Right renal pelvis (tissue), 4 donors: ENCODE results near the gene PLTP. TPM values are rescaled to one million over a fixed set of nuclear protein-coding genes. Genes with fewer than 3 reads are reported as not detected.
"Not testable (repeated sequence)": the region's sequence is repeated elsewhere in the genome, so short reads cannot be mapped to it uniquely, and the experiment has no call there.

Experiments used
- DNase-seq, 4 donors: peaks; one replicate each; pipeline ENCODE4 v3.0.0-alpha.2; 2013; ENCODE audit warnings: low read depth in 4 of 4, low spot score in 3 of 4, missing footprints in 1 of 4
- polyA plus RNA-seq, 4 donors: library from polyadenylated mRNA; unstranded; fragments of 120-200 nt; gene quantifications; one replicate each; pipeline ENCODE4 v1.2.1, GENCODE V29; 2013; ENCODE audit not compliant: insufficient read length in 4 of 4

PLTP gene, protein sequence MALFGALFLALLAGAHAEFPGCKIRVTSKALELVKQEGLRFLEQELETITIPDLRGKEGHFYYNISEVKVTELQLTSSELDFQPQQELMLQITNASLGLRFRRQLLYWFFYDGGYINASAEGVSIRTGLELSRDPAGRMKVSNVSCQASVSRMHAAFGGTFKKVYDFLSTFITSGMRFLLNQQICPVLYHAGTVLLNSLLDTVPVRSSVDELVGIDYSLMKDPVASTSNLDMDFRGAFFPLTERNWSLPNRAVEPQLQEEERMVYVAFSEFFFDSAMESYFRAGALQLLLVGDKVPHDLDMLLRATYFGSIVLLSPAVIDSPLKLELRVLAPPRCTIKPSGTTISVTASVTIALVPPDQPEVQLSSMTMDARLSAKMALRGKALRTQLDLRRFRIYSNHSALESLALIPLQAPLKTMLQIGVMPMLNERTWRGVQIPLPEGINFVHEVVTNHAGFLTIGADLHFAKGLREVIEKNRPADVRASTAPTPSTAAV
- 100 to 1,000 TPM; 143 to 178 (median 150) TPM for polyA plus RNA-seq

DNA sequence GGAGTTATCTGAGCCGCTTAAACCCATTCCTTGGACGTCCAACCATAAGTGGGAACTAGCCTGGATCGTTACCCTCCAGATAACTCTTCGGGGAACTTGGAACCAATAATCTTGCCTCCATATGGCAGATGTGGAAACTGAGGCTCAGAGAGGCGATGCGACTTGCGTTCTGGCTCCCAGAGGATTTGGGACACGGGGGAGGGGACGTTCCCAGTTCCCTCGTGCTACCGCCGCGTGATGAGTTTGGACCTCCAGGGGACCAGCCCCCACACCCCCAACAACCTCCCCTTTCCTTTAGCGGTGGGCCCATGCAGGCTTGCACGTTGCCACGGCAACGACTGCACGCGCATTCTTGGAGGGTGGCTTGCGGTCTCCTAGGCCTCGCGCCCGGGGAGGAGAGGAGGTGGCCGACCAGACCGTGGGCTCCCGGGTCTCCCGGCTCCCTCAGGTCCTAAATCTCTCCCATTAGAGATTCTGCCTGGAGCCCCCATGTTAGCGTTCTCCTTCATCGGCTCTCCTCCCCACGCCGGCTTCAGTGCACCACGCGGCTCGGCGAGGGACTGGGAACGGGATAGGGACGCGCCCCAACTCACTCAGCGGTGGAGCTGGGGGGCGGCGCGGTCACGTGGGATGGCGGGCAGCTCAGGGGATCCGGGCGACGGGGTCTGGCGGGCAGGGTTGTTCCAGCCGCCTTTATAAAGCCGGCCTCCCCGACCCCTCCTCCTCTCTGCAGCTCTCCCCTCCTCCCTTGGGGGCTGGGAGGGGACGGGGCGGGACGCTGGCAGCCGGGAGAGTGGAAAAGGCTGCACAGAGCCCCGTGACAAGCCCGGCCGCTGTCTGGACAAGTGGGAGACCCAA is at the start of gene PLTP:
TSS of gene PLTP (minus strand) at position 670 of the 858 bp plus-strand sequence. CDS start 703 bp downstream, outside the sequence.
- DNase-seq, result peak in 1 of 4 donors; percentile 47

DNA sequence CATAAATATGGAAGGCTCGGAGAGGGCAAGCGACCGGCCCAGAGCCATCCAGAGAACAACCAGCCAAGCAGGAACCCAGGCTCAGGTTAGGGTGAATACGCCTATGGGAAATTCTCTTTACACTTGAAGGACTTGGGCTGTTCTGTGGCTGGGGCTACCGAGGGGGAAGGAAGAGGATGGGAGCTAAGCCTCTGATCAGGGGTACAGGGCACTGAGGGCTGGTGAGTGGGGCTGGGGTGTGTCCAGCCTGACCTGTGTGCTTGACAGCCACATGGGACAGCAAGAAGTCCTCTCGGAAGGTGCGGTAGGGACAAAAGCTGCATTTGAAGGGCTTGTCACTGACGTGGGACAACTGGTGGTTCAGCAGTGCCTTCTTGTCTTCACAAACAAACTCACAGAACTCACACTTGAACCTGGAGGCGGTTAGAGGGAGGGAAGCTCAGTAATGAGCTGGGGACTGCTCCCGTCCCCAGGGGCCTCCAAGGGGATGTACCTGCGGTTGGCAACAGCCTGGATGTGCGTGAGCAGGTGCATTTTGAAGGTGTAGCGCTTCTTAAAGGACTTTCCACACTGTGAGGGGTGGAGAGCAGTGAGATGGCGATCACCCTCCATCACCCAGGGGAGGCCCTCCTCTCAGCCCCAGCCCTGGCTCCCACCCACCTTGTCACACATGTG is 48.1 kb upstream of the PLTP start:
- DNase-seq, result no peak

DNA sequence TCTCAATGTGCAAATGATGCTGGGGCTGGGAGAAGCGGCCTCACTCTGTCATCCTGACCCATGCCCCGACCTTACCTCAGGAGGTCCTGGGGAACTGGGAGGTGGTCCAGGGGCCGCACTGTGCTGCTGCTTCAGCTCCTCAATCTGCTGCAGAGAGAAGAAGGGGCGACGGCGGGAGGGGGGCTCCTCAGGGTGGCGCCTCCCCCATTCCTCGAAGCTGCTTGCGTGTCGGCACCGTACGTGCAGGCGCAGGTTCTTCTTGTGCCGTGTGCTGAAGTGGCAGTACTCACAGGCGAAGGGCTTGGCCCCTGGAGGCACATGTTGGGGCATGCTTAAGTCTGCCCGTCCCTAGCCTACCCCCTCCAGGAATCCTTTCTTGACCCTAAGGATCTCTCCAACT is 47.2 kb upstream of the PLTP start:
- no peak for DNase-seq

DNA sequence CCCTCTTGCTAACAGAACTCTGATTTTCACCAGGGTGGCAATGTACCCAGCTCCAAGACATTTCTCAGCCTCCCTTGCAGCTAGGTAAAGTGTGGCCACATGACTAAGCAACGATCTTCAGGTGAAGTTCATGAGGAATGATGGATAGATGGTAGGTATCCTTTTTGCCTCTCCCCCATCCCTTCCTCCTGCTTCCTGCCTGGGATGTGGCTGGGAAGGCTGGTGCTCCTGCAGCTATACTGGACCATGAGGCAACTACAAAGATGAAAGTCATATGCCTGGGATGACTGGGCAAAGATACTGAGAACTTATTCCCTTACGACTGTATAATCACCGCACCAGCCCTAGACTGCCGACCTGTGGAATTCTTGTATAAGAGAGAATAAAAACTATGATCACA is 46.6 kb upstream of the PLTP start:
- DNase-seq, result no peak

DNA sequence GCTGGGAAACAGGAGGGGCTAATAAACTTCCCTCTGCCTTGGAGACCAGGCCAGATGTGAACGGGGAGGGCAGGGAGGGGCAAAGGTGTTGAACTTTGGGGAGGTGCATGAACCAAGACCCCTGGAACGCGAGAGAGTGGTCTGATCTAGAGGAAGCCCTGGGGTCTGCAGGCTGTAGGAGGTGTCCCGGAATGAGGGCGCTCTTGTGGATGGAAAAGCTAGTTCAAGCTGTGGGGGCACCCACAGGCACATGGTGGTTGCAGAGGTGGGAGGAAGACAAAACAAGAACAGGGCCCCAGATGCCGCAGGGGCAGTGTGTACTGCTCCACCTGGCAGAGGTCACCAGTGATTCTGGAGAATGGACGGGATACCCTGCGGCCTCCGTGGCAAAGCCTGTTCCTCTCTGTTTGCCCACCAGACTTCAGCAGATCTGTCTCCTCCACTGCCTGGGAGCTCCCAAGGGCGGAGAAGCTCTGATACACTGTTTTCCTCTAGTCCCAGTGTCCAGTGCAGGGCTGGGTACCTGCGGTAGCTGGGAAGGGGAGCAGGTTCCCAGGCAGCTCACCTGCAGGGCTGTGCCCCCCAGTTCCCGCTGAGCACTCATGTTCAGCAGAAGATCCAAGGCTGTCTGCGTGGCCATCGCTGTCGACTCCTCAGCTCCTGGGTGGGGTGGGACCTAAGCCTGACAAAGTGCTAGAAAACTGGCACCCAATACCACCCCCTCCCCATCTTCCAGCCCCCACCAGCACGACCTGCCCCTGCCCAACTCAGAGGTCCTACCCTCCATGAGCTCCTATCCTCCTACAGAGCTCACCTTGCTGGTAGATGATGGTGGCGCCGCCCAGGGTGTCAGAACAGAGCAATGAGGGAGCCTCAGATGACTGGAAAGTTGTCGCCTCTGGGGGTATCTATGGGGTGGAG is 45.3 kb upstream of the PLTP start:
- no peak for DNase-seq

DNA sequence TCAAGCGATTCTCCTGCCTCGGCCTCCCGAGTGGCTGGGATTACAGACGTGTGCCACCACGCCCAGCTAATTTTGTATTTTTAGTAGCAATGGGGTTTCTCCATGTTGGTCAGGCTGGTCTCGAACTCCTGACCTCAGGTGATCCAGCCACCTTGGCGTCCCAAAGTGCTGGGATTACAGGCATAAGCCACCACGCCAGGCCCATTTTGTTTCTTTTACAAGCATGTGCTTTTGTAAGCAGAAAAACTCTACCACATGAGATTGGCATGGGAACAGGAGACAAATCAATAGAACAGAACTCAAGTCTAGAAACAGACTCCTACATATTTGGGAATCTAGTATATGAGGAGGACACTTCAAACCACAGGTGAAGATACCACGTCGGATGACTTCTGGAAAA is 44.4 kb upstream of the PLTP start:
- DNase-seq, result not testable (repeated sequence)

DNA sequence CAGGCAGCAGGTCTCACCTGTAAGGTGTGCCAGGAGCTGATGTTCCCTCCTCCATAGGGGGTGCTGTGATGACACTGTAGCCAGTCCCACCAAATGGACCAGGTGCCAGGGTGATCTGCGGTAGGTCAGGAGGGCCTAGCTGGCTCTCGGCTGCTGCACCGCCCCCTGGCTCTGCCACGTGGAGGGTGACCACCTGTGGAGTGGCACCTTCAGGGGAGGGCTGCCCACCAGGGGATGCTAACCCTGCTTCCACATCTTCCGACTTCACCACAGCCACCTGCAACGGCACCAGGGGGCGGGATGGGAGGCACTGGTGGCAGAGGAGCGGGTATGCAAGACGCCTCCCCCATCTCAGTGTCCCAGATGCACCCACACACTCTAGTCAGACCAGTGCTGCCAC is 41.7 kb upstream of the PLTP start:
- no peak for DNase-seq

DNA sequence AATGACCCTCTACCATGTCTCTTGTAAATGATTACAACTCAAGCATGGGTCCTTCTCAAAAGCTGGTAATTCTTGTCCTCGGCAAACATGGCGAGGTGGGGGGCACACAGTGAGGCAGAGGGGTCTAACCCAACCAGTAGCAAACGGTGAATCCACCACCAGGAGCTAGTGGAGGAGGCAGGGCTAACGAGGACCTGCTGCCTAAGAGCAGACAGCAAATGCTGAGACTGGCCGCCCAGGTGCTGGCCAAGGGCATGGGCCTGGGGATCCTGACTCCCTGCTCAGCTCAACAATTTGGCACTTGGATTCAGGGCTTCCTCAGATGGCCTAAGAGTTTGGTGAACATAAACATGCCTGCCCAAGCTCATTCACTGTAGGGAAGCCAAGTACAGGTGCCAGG is 40.9 kb upstream of the PLTP start:
- DNase-seq, result no peak

DNA sequence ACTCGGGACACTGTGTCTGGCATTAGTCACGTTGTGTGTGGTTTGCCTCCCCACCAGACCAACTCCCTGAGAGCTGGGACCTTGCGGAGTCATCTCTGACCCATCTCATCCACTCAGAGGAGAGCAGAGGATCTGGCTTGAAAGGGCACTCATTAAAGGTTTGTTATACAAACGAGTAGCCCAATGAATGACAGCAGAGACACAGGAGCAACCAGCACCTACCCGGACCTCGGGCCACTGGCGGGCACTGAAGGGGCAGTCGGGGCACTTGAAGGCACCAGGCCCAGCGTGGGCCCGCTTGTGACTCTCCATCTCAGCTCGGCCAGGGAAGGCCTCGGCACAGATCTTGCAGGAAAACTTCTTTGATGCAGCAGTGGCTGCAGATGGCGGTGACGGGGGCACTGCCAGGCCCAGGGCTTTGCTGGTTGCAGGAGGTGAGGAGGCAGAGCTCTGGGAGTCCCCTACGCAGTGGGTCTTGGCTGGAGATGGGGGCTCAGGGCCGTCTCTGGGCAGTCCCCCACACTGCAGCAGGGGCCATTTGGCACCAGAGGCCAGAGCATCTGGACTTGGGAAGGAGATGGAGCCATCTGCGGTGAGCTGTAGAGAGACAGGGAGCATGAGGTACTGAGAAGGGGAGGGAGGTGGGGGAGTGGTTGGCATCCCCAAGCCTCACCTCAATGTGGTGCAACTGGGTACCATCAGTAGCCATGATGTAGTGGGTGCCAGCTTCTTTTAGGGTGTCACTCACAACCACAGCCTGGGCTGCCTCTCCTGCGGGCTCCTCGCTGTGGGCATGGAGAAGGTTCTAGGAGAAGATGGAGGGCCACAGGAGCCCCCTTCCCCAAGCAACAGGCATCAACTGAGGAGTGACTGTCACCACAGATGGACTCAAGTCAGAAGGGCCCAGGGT is 40.2 kb upstream of the PLTP start:
- DNase-seq, result no peak

DNA sequence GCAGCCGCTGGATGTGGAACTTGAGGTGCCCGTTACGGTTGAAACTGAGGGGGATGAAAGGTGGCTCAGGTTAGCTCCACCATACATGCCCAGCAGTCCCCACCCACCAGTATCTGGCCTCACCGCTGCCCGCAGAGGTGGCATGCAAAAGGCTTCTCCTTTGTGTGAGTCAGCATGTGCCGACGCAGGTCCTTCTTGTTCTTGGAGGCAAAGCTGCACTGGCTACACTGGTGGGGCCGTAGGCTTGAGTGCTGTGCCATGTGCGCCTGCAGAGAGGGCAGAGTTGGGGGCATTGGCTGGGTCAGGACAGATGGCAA is 38.3 kb upstream of the PLTP start:
- DNase-seq, result no peak

DNA sequence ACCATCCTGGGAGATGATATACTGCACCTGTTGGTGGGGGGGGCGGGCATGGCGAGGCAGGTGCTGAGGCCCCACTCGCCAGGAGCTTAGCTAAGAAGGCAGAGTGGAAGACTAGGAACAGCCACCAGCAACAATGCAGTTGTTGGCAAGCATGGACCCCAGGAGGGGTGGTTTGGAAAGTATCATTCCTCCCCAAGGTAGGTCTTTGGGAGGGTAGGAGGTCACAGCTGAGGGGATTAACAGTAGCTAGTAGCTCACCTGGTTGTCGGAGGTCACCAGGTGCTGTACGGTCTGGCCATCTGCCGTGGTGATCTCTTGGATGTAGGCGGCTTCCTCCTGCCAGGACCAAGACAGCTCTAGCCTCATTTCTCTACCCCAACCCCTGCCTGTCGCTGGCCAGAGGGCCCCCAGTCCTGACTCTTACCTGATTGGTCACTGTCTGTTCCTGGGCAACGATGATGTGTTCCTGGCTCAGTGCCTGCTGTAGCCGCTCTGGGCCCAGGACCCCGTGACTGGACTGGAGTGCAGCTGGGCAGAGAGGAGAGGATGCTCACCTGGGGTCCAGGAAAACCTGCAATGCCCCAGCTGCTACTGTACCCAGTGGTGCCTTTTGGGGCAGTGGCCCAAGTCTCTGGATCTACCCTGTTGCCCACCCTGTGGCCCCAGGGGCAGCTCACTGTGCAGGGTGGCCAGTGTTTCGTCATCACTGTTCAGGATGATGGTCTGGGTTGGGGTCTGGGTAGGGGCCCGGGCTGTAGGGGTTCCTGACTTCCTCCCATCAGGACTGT is 37.8 kb upstream of the PLTP start:
- no peak for DNase-seq

DNA sequence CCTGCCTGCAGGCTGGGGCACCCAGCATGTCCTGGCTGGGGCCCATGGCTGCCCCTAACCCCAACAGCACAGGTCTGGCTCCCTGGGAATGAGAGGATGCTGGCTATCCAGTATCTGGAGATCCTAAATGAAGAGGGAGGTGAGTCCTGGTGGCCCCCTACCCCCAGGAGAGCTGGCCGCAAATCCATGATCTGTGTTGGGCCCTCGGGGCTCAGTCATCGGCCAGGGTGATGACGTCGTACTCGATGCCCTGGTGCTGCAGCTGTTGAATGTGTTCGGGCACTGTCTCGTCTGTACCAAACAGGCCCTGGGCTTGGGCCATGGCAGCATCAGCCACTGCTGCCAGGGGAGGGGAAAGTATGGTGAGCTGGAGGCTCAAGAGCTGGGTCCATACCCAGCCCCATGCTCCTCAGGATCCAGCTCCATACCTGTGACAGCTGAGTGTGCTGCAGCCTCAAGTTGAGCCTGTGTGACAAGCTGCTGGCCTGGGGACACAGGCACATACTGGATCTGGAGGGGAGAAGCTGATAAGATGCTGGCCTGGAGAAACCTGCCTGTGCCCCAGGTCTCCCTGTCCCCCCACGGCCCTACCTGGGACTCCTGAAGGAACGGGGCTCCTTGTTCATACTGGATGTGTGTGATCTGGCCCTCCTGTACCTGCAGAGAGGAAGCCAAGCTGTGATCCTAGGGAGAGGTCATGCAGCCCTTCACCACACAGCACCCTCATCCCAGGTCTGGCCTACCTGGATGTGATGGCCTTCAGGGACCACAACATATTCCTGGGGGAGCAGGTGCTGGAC is 37.0 kb upstream of the PLTP start:
- no peak for DNase-seq

DNA sequence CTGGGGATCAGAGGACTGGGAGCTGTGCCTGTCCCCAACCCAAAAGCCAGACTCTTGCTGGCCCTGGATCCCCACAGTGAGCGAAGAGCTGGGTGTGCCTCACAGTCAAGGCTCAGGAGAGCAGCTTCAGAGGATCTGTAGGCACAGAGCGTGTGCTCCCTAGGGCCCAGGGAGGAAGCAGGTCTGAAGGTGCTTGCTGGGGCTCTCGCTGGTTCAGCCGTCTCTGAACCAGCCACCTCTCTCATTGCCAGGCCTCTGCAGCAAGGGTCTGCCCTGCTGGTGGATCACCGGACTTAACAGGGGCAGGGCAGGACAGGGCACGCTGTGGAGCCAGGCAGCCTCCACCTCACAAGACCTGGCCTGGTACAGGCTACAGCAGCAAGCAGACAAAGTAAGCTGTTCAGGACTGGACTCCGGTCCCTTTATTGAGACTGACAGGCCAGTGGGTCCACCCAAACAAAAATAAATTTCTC is 36.3 kb upstream of the PLTP start:
- no peak for DNase-seq

DNA sequence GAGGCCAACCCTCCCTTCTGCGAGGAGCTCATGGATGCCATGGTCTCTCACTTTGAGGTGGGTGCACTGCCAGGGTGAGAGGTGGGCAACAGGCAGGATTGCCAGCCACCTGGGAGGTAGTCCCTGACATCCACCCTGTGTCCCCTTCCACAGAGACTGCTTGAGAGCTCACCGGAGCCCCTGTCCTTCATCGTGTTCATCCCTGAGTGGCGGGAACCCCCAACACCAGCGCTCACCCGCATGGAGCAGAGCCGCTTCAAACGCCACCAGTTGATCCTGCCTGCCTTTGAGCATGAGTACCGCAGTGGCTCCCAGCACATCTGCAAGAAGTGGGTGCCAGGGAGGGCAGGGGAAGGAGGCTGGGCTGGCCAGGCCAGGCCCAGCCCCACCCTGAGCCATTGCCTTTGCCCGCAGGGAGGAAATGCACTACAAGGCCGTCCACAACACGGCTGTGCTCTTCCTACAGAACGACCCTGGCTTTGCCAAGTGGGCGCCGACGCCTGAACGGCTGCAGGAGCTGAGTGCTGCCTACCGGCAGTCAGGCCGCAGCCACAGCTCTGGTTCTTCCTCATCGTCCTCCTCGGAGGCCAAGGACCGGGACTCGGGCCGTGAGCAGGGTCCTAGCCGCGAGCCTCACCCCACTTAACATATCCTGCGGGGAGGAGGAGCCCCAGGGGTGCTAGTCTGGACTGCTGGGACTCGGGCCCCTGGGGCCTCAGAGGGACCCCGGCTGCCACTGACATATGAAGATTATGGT is 35.3 kb upstream of the PLTP start:
- no peak for DNase-seq

DNA sequence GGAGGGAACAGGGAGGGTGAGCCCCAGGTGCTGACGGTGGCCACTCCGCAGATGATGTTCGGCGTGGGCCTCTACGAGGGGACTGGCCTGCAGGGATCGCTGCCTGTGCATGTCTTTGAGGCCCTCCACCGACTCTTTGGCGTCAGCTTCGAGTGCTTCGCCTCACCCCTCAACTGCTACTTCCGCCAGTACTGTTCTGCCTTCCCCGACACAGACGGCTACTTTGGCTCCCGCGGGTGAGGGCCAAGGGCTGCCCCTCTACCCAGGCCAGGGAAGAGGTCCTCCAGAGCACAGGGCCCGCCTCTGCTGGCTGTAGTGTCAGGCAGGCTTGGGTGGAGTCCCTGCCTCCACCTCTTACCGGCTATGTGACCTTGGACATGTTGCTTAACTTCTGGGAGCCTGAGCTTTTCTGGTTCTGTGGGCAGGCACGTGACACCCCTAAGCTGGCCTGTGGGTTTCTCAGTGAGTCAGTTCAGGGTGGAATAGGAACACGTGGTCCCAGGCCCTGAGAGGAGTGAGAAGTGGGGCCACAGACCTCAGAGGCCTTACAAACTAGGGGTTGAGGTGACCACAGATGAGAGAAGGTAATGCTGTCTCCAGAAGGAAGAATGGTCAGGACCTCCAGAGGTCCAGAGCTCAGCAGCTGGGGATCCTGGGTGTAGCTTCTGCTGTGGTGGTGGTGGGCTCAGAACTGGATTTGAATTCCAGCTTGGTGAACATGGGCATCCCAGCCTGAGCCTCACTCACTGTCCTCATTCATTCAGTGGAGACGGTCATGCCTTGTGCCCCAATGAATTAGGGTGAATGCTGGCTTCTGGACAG is 34.4 kb upstream of the PLTP start:
- no peak for DNase-seq

DNA sequence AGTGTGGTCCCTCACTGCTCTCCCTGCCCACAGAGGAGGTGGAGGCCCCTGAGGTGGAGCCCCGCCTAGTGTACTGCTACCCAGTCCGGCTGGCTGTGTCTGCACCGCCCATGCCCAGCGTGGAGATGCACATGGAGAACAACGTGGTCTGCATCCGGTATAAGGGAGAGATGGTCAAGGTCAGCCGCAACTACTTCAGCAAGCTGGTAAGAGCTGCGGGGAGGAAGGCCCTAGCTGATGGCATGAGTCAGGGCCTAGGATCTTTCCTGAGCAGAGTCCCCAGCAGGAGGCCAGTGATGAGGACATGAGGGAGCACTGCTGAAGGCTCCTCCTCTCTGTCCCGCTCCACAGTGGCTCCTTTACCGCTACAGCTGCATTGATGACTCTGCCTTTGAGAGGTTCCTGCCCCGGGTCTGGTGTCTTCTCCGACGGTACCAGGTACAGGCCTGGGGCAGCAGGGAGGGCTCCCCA is 33.8 kb upstream of the PLTP start:
- DNase-seq, result no peak
